Measurements from ENCODE around the gene KCNIP1. TPM values are rescaled to one million over a fixed set of nuclear protein-coding genes. Genes with fewer than 3 reads are reported as not detected.
A peak's percentile ranks its signal among the peaks of the same experiment; 100 is the strongest.

The KCNIP1 gene
- total RNA-seq, 1 donor from 2014 or later: not detected

- intact Hi-C loops (cut with DNase I): no loop called here
- TF ChIP-seq POLR2A (IDR thresholded peaks at IDR 0.05): no peak
- no peak for TF ChIP-seq POLR2AphosphoS5 (IDR thresholded peaks at IDR 0.05; ENCODE audit: insufficient read depth in 1 of 2, low read depth in 1 of 2)
- no peak for TF ChIP-seq CTCF (IDR thresholded peaks at IDR 0.05)
- peak in 1 of 2 donors; percentile 85 for DNase-seq (ENCODE audit: extremely low spot score in 2 of 2)
- Histone ChIP-seq H3K27ac (no peak overlapping the region), H3K36me3 (no peaks in the 10 kb centered on the region), H3K4me1 (no peaks in the 10 kb centered on the region), H3K9me3 (no peaks in the 10 kb centered on the region), H3K4me3 (no peak overlapping the region), H3K27me3 (no peaks in the 10 kb centered on the region)
Observed at GRCh38 chr5:170471551-170472178, 32.2 kb upstream of the KCNIP1 start.

GRCh38 chr5:170473642-170474041 is 30.2 kb upstream of the KCNIP1 start:
- no peaks in the 10 kb centered on the region for H3K9me3 ChIP-seq
- H3K36me3 ChIP-seq: no peaks in the 10 kb centered on the region
- intact Hi-C loops (cut with DNase I): no loop called here
- H3K27ac ChIP-seq: no peak overlapping the region
- no peak overlapping the region for H3K4me3 ChIP-seq
- no peak for TF ChIP-seq POLR2AphosphoS5 (IDR thresholded peaks at IDR 0.05; ENCODE audit: insufficient read depth in 1 of 2, low read depth in 1 of 2)
- no peak for TF ChIP-seq POLR2A (IDR thresholded peaks at IDR 0.05)
- TF ChIP-seq CTCF (IDR thresholded peaks at IDR 0.05): no peak
- H3K4me1 ChIP-seq: no peaks in the 10 kb centered on the region
- DNase-seq (ENCODE audit: extremely low spot score in 2 of 2): peak in 1 of 2 donors; percentile 84
- H3K27me3 ChIP-seq: no peaks in the 10 kb centered on the region

- no peak overlapping the region for H3K27ac ChIP-seq
- H3K9me3 ChIP-seq: no peaks in the 10 kb centered on the region
- H3K27me3 ChIP-seq: no peaks in the 10 kb centered on the region
- intact Hi-C loops (cut with DNase I): no loop called here
- no peaks in the 10 kb centered on the region for H3K4me1 ChIP-seq
- TF ChIP-seq POLR2AphosphoS5 (IDR thresholded peaks at IDR 0.05; ENCODE audit: insufficient read depth in 1 of 2, low read depth in 1 of 2) (no peak), POLR2A (IDR thresholded peaks at IDR 0.05) (no peak), CTCF (IDR thresholded peaks at IDR 0.05) (no peak)
- no peaks in the 10 kb centered on the region for H3K36me3 ChIP-seq
- DNase-seq (ENCODE audit: extremely low spot score in 2 of 2): peak in 1 of 2 donors; percentile 46
- H3K4me3 ChIP-seq: no peak overlapping the region
Observed at GRCh38 chr5:170474489-170475274, 29.1 kb upstream of the KCNIP1 start.

- H3K36me3 ChIP-seq: no peaks in the 10 kb centered on the region
- no peak overlapping the region for H3K4me3 ChIP-seq
- intact Hi-C loops (cut with DNase I): no loop called here
- DNase-seq (ENCODE audit: extremely low spot score in 2 of 2): peak in 1 of 2 donors; percentile 74
- TF ChIP-seq CTCF (IDR thresholded peaks at IDR 0.05) (no peak), POLR2A (IDR thresholded peaks at IDR 0.05) (no peak), POLR2AphosphoS5 (IDR thresholded peaks at IDR 0.05; ENCODE audit: insufficient read depth in 1 of 2, low read depth in 1 of 2) (no peak)
- H3K27me3 ChIP-seq: no peaks in the 10 kb centered on the region
- H3K27ac ChIP-seq: no peak overlapping the region
- no peaks in the 10 kb centered on the region for H3K9me3 ChIP-seq
- H3K4me1 ChIP-seq: no peaks in the 10 kb centered on the region
Observed at GRCh38 chr5:170475294-170476000, 28.4 kb upstream of the KCNIP1 start.
